HEK293T (cell line): ENCODE data around the gene CNTD1.

Source experiments
- CTCF ChIA-PET: fragments of 350-600 bp; formaldehyde crosslinking; extraction: SDS; loops from one replicate; lab custom pipeline; 2021; ENCODE audit warnings: antibody characterized with exemption, inconsistent platforms; lab: Yijun Ruan, JAX
- POLR2A ChIA-PET: fragments of 350-600 bp; formaldehyde crosslinking; extraction: SDS; loops from one replicate; lab custom pipeline; 2020; ENCODE audit warnings: antibody characterized with exemption, inconsistent platforms; lab: Yijun Ruan, JAX
- DNase-seq: peaks from one replicate; pipeline ENCODE4 v3.0.0; 2012; ENCODE audit warnings: mixed read lengths; ENCODE audit errors: extremely low spot score
- ARNT ChIP-seq: fragments of 450-650 bp; IDR thresholded peaks from 2 replicates; pipeline ENCODE4 v1.6.1; 2017; ENCODE audit warnings: mild to moderate bottlenecking
- BHLHE40 ChIP-seq: fragments of 450-650 bp; IDR thresholded peaks from 2 replicates; pipeline ENCODE4 v1.6.1; 2016; ENCODE audit warnings: mild to moderate bottlenecking, moderate library complexity, borderline replicate concordance
- CTBP1 ChIP-seq: fragments of 450-650 bp; IDR thresholded peaks from 2 replicates; pipeline ENCODE4 v1.6.1; 2016; ENCODE audit warnings: borderline replicate concordance
- ELF4 ChIP-seq: fragments of 450-650 bp; IDR thresholded peaks from 2 replicates; pipeline ENCODE4 v1.6.1; 2017; ENCODE audit warnings: antibody characterized with exemption
- FOXA1 ChIP-seq: fragments of 450-650 bp; IDR thresholded peaks from 2 replicates; pipeline ENCODE4 v1.6.1; 2016; ENCODE audit warnings: mild to moderate bottlenecking
- FOXK2 ChIP-seq: fragments of 450-650 bp; IDR thresholded peaks from 2 replicates; pipeline ENCODE4 v1.6.1; 2016; ENCODE audit warnings: mild to moderate bottlenecking
- FOXM1 ChIP-seq: fragments of 450-650 bp; IDR thresholded peaks from 2 replicates; pipeline ENCODE4 v1.6.1; 2017; ENCODE audit warnings: mild to moderate bottlenecking, borderline replicate concordance
- HDGF ChIP-seq: fragments of 450-650 bp; IDR thresholded peaks from 2 replicates; pipeline ENCODE4 v1.6.1; 2017; ENCODE audit warnings: antibody characterized with exemption, borderline replicate concordance
- L3MBTL2 ChIP-seq: fragments of 450-650 bp; conservative IDR thresholded peaks from 2 replicates; pipeline ENCODE4 v1.6.1; 2016; ENCODE audit warnings: mild to moderate bottlenecking
- LEF1 ChIP-seq: fragments of 450-650 bp; IDR thresholded peaks from 2 replicates; pipeline ENCODE4 v1.6.1; 2017; ENCODE audit warnings: mild to moderate bottlenecking, borderline replicate concordance
- NFRKB ChIP-seq: fragments of 450-650 bp; IDR thresholded peaks from 2 replicates; pipeline ENCODE4 v1.6.1; 2016; ENCODE audit warnings: mild to moderate bottlenecking, moderate library complexity
- PKNOX1 ChIP-seq: fragments of 450-650 bp; IDR thresholded peaks from 2 replicates; pipeline ENCODE4 v1.6.1; 2016
- SP1 ChIP-seq: fragments of 450-650 bp; IDR thresholded peaks from 2 replicates; pipeline ENCODE4 v1.6.1; 2017
- SUZ12 ChIP-seq: fragments of 450-650 bp; IDR thresholded peaks from 2 replicates; pipeline ENCODE4 v1.6.1; 2016; ENCODE audit warnings: mild to moderate bottlenecking
- TARDBP ChIP-seq: fragments of 450-650 bp; IDR thresholded peaks from 2 replicates; pipeline ENCODE4 v1.6.1; 2016
- ZNF384 ChIP-seq: fragments of 450-650 bp; IDR thresholded peaks from 2 replicates; pipeline ENCODE4 v1.6.1; 2016

CNTD1 gene

DNA sequence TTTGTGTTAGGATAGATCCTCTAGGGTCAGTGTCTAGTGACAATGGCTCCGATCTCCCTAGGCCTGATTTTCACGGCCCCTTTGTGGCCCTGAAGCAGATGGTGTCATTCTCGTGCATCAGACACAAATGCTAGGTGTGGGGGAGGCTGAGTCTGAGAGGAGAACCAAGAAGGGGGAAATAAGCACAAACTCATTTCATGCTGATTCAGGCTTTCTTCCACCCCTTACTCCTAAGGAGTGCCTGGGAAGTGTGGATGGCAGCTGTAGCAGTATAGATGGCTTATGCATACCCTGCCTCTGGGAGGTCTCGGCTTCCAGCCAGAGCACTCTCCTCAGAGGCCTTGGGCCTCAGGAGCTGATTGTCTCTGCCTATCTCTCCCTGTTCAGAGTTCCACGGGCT is 20.1 kb upstream of the CNTD1 start:
- DNase-seq, result no peak
- CTCF ChIA-PET, result no interaction called here
- POLR2A ChIA-PET, result interaction anchor here (2.0 kb wide), 1 partner anchor 46 kb away, joined by 5 read pairs; the partner anchor contains the start of gene BECN1
- TF ChIP-seq FOXM1 (no peak), ARNT (no peak), BHLHE40 (no peak), PKNOX1 (no peak), ELF4 (no peak), CTBP1 (no peak), ZNF384 (no peak), L3MBTL2 (no peak), FOXA1 (no peak), SP1 (no peak), NFRKB (no peak), HDGF (no peak), TARDBP (no peak), FOXK2 (no peak), LEF1 (no peak)

GRCh38 chr17:42779304-42779935 is 19.2 kb upstream of the CNTD1 start:
- CTCF ChIA-PET, result interaction anchor here (0.6 kb wide), 1 partner anchor 623 kb away, joined by 3 read pairs; no protein-coding TSS in a partner anchor
- POLR2A ChIA-PET, result no interaction called here
- TF ChIP-seq NFRKB, result no peak
- TF ChIP-seq SP1, result no peak
- no peak for TF ChIP-seq SUZ12
- no peak for TF ChIP-seq HDGF
- no peak for TF ChIP-seq CTBP1
- no peak for TF ChIP-seq ZNF384
- no peak for TF ChIP-seq ELF4
- no peak for TF ChIP-seq BHLHE40
- TF ChIP-seq FOXK2, result no peak
- TF ChIP-seq ARNT, result no peak
- no peak for TF ChIP-seq LEF1
- no peak for TF ChIP-seq FOXA1
- no peak for TF ChIP-seq FOXM1
- no peak for TF ChIP-seq L3MBTL2
- TF ChIP-seq PKNOX1, result no peak
- no peak for TF ChIP-seq TARDBP
- DNase-seq, result no peak

GRCh38 chr17:42779936-42780850 is 18.5 kb upstream of the CNTD1 start, which contains the start of gene WNK4:
WNK4 (plus strand) TSS chr17:42780610; CDS start chr17:42780699, 89 bp downstream.
- DNase-seq, result no peak
- TF ChIP-seq SUZ12 (no peak), ELF4 (no peak), NFRKB (no peak), PKNOX1 (no peak), FOXK2 (no peak), BHLHE40 (no peak), CTBP1 (no peak), SP1 (no peak), FOXA1 (no peak), LEF1 (no peak), ZNF384 (no peak), FOXM1 (no peak), TARDBP (no peak), ARNT (no peak), HDGF (no peak), L3MBTL2 (no peak)
- POLR2A ChIA-PET, result interaction anchor here (0.6 to 1.0 kb wide), 3 partner anchors 8 to 18 kb away, joined by 3 read pairs; partner anchors contain the start of gene COA3
- CTCF ChIA-PET, result interaction anchor here (0.6 kb wide), 1 partner anchor 624 kb away, joined by 3 read pairs; no protein-coding TSS in a partner anchor

- no peak for DNase-seq
- POLR2A ChIA-PET, result interaction anchor here (0.6 to 2.5 kb wide), 5 partner anchors 8 to 17 kb away, joined by 3 to 11 read pairs (median 3); partner anchors contain the start of genes CNTD1, COA3 and VPS25
- CTCF ChIA-PET, result no interaction called here
- no peak for TF ChIP-seq SUZ12
- TF ChIP-seq FOXA1, result no peak
- no peak for TF ChIP-seq CTBP1
- no peak for TF ChIP-seq BHLHE40
- TF ChIP-seq SP1, result no peak
- TF ChIP-seq ARNT, result no peak
- no peak for TF ChIP-seq HDGF
- TF ChIP-seq ZNF384, result no peak
- TF ChIP-seq NFRKB, result no peak
- no peak for TF ChIP-seq ELF4
- no peak for TF ChIP-seq PKNOX1
- TF ChIP-seq L3MBTL2, result no peak
- no peak for TF ChIP-seq FOXM1
- TF ChIP-seq LEF1, result no peak
- no peak for TF ChIP-seq FOXK2
- TF ChIP-seq TARDBP, result no peak
These were observed 17.6 kb upstream of the CNTD1 start for GRCh38 chr17:42780851-42781638.
